Measurements from ENCODE around the gene CD46.

Gene CD46

DNA sequence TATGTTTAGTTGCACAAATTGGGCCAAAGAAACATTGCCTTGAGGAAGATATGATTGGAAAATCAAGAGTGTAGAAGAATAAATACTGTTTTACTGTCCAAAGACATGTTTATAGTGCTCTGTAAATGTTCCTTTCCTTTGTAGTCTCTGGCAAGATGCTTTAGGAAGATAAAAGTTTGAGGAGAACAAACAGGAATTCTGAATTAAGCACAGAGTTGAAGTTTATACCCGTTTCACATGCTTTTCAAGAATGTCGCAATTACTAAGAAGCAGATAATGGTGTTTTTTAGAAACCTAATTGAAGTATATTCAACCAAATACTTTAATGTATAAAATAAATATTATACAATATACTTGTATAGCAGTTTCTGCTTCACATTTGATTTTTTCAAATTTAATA lies 43.0 kb downstream of the CD46 start:
- DNase-seq (ENCODE audit: low read depth in 3 of 3, low spot score in 1 of 3): no peak

DNA sequence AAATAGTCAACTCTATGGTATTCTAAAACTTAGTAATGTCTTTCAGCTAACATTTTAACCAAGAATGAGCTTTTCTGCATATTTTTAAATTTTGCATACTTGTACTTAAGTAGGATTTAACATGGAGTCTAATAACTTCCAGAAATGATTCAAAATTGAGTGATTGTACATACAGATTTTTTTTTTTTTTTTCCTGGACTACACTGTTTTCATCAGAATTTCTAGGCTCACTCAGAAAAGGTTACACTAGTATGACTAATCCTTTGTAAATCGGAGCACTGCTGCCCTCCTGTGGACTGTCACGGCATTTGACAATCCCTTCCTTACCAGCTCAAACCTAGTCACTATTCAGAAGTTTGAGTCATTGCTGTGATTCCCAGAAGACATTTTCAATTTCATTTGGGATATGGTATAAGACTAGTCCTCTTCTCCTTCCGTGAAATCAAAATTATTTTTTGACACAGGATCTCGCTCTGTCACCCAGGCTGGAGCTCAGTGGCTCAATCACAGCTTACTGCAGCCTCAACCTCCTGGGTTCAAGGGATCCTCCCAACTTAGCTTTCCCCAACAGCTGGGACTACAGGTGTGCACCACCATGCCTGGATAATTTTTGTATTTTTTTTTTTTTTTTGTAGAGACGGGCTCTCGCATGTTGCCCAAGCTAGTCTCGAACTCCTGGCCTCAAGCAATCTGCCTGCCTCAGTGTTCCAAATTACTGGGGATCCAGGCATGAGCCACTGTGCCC lies 45.5 kb downstream of the CD46 start:
- peak; percentile 32 to 69 (median 50) for DNase-seq (ENCODE audit: low read depth in 3 of 3, low spot score in 1 of 3)

- DNase-seq (ENCODE audit: low read depth in 3 of 3, low spot score in 1 of 3): no peak
These were observed 47.0 kb downstream of the CD46 start for GRCh38 chr1:207798847-207799246.

DNA sequence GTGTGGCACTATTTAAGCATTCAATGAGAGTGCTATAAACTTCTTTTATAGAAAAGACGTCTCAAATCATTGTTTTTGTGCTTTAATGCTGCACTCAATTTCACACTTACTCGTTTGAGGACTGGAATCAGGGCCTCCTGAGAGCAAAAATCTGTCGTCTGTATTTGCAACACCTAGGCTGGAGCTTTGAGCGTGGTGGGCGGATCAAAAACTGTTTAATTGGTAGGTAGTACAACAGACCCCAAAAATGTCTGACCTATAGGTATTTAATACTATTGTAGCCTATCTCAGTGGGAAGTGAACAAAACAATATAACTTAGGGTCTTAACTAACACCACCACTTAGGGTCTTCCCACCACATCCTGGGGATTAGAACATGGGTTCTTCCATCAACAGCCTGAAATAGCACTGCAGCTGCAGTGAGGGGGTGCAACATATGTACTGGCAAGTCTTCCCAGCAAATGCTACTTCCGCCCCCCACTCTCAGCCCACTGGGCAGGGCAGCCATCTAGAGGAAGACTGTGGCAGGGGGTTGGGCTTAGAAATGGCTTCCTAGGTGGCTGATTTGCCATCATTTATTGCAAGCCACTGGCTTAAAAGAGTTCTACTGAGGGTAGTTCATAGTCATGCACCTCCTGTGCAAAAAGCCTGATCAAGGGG lies 48.3 kb downstream of the CD46 start:
- no peak for DNase-seq (ENCODE audit: low read depth in 3 of 3, low spot score in 1 of 3)

- no peak for DNase-seq (ENCODE audit: low read depth in 3 of 3, low spot score in 1 of 3)
These were observed 50.0 kb downstream of the CD46 start for GRCh38 chr1:207801819-207802218.

DNA sequence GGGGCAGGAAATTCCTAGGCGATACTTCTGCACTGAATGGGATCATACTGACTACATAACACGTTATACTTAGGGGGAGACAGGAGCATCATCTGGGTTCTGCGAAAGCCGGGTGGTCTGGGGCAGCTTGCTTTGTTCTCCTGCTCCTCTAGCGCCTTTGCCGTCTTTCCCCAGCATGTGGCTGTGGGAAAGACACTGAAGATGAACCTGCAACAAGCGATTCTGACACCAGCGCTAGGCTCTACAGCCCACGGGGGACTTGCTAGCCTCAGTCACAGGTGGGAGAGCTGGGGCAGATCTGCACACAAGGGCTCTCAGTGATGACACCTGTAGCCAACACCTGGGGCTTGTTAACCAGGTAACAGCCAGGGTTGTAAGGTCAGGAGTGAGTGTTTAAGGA lies 51.8 kb downstream of the CD46 start:
- no peak for DNase-seq (ENCODE audit: low read depth in 3 of 3, low spot score in 1 of 3)

GRCh38 chr1:207804721-207805468 lies 53.0 kb downstream of the CD46 start:
- no peak for DNase-seq (ENCODE audit: low read depth in 3 of 3, low spot score in 1 of 3)

GRCh38 chr1:207805841-207806421 lies 54.1 kb downstream of the CD46 start:
- DNase-seq (ENCODE audit: low read depth in 3 of 3, low spot score in 1 of 3): no peak

DNA sequence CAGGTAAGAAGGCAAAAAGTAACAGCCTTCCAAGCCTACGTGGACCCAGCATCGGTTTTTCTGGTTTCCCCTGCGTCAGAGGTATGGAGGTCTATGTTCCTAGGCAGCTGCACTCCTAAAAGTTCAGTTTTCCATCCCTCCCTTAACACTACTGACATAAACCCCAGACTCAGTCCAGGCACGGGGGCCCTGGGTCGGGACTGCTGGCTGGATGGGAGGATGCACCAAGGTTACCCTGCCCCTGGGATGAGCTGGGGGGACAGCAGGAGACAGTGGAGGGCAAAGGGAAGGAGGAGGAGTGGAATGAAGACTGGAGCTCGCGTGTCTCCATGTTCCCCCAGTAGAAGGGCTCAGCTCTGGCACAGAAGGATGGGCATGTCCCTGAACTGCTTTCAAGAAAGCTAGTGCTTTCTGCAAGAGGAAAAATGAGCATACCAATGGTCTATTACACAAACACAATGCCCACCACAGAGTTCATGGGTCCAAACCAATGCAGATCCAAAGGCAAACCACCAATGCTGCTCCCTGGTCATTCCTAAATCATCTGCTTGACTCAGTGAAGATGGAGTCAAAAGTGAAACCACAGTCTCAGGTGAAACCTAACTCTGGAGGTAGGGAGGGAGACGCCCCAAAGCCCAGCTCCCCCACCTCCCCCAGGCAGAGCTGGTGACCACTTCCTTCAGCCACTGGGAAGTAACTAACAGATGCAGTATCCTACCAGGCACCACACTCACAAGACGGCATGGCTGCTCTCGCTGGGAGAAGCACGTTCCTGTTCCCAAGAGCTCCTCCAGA lies 54.9 kb downstream of the CD46 start:
- no peak for DNase-seq (ENCODE audit: low read depth in 3 of 3, low spot score in 1 of 3)

DNA sequence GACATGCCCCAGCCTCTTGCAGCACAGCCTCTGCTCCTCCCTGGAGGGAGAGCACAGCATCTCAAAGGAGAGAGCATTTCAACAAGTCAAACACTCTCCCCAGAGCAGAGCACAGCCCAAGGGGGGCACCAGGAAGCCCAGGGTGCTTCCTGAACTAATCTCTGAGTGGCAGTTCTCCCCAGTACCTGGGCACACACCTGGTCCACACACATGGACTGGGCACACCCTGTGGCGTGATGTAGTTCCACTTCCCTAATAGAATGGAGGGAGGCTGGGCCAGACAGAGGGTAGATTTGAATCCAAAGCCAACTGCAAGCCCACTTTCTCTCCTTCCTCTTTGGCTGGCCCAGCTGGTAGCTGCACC lies 55.5 kb downstream of the CD46 start:
- no peak for DNase-seq (ENCODE audit: low read depth in 3 of 3, low spot score in 1 of 3)

- no peak for DNase-seq (ENCODE audit: low read depth in 3 of 3, low spot score in 1 of 3)
These were observed 56.0 kb downstream of the CD46 start for GRCh38 chr1:207807690-207808321.

- DNase-seq (ENCODE audit: low read depth in 3 of 3, low spot score in 1 of 3): no peak
These were observed 56.5 kb downstream of the CD46 start for GRCh38 chr1:207808322-207808705.

DNA sequence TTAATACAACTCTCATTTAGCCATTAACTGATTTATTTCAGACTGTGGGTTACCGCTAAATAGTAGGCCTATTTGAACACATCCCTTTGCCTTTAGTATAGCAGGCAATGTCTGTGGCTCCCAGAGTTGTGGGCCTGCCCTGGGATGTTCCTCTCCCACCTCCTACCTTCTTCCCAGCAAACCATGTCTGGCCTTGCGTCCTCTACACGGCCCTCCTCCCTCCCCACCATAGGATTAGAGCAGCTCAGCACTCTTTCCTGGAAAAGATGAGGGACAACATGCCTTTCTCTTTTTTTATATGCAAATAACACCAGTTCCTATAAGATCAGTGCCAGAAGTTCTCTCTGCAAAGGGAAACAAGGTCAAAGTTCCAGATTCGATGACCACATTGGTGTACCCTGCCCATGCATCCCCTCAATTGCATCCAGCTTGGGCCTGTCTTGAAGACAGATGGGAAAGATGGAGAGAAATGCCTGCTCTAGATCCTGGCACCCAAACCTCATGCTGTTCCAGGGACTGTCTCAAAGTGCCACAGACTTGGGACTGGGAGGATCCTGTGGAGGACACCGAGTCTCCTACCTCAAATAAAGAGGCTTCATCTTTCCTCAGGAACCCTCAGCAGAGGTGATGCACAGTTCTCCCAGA lies 57.2 kb downstream of the CD46 start:
- DNase-seq (ENCODE audit: low read depth in 3 of 3, low spot score in 1 of 3): no peak

DNA sequence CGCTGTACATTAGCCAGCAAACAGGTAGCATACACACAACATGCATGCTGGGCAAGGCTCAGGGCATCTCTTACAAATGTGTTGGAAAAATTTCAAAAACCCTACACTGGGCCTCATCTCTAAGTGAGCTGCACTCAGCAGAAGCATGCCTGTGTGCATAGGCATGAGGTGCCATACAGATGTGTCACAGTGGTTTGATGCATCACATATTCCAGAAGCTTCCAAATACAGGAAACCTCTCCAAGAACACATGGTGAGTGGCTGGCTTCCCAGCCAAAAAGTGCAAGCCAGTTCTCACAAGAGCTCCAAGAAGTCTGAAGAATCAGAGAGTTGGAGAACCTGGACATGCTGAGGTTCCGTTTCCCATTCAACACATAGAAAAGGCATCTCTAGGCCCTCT lies 58.3 kb downstream of the CD46 start:
- no peak for DNase-seq (ENCODE audit: low read depth in 3 of 3, low spot score in 1 of 3)

DNA sequence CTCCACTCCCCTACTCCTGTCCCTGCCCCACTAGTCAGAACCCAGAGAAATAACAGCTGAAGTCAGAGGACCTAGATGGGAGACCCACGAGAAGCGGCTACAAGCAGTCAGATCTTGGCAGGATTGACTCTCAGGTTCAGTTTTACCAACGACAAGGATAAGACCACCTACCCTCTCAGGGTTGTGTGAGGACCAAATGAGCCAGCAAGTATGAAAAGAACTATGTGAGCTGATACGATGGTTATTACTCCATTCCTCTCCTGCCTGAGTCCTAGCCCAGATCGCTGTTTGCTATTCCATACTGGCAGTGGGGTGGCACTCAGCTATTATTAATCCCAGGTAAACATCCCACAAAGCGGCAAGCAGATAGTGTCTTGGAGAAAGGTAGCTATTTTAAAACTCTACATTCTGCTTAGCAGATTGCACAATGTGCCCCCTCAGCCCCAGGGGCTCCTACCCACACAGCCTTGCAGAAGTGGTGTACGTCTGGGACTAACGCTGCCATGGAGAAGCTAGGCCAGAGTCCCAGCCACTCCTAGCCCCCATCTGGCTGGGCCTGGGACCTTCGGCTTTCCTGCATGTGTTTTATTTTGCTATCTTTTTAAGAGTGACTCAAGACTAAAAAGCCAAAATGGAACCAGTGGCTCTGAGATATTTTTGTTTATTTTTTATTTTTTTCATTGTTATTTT lies 58.9 kb downstream of the CD46 start:
- no peak for DNase-seq (ENCODE audit: low read depth in 3 of 3, low spot score in 1 of 3)

DNA sequence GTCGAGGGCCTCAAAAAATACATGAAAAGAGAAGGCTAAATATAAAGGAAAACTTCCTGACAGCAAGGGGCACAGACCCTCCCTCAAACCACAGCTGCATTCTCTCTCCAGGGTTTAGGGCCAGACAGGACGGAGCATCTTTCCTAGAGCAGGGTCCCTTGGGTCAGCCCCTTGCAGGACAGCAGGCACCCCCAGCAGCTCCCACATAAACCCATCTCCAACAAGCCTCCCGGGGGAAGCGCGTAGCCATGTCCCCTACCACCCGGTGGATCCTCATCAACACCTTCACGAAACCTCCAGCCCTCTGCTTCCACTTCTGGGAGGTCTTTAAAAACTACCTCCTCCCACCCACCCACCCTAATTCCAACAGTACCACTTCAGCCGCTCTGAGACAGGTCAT lies 59.5 kb downstream of the CD46 start:
- no peak for DNase-seq (ENCODE audit: low read depth in 3 of 3, low spot score in 1 of 3)

GRCh38 chr1:207811920-207812720 lies 60.3 kb downstream of the CD46 start:
- DNase-seq (ENCODE audit: low read depth in 3 of 3, low spot score in 1 of 3): no peak

DNA sequence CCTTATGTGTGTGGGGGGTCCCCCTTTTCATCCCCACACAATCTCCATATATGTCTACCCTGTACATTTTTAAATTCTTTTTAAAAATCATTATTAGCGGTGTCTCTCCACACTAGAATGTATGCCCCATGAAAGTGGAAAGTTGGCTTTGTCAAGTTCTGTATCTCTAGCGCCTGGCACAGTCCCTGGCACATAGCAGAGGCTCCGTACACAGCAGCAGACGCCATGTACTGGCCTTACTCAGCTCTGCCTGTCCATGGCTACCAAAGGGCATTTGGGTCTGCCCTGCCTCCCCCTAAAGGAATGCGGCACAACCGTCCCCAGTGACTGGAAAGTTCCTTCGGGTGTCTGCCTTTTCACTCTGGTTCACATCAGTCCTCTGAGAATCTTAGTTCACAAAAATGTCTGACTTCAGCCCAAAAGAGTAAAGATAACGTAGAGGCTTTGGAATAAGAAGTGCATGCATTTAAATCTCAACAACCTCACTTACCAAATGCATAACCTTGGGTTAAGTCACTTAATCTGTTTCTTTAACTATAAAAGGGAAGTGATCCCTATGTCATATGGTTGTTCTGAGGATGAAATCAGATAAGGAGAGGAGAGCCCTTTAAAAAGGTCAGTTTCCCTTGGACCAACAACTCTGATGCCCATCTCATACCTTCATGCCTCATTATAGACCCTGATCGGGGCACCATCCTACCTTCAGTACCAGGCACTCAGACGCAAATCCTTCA lies 61.1 kb downstream of the CD46 start:
- DNase-seq (ENCODE audit: low read depth in 3 of 3, low spot score in 1 of 3): no peak
